NCI-H2081 (cell line): ENCODE results near the gene OSBPL5.

ENCODE experiments used
- DNase-seq, 2 experiments: peaks; one replicate each; lab custom pipeline; 2025; lab: John Stamatoyannopoulos, UW

OSBPL5 gene

GRCh38 chr11:3163241-3163981 is 1.7 kb downstream of the OSBPL5 start:
- DNase-seq = no peak

- no peak for DNase-seq
These were observed 2.5 kb downstream of the OSBPL5 start for GRCh38 chr11:3162410-3163240.

- DNase-seq = no peak
These were observed 3.2 kb downstream of the OSBPL5 start for GRCh38 chr11:3161720-3162409.

- DNase-seq = no peak
These were observed 3.8 kb downstream of the OSBPL5 start for GRCh38 chr11:3161309-3161708.

GRCh38 chr11:3160252-3161031 is 4.7 kb downstream of the OSBPL5 start:
- peak; percentile 18 to 48 for DNase-seq

- DNase-seq = no peak
These were observed 5.6 kb downstream of the OSBPL5 start for GRCh38 chr11:3159296-3160190.

- DNase-seq = no peak
These were observed 6.3 kb downstream of the OSBPL5 start for GRCh38 chr11:3158821-3159220.

GRCh38 chr11:3158131-3158591 is 6.9 kb downstream of the OSBPL5 start:
- DNase-seq = no peak

- DNase-seq = no peak
These were observed 7.6 kb downstream of the OSBPL5 start for GRCh38 chr11:3157381-3158130.

GRCh38 chr11:3156661-3157311 is 8.3 kb downstream of the OSBPL5 start:
- no peak for DNase-seq

GRCh38 chr11:3156282-3156660 is 8.8 kb downstream of the OSBPL5 start:
- DNase-seq = no peak

GRCh38 chr11:3155691-3156258 is 9.3 kb downstream of the OSBPL5 start:
- no peak for DNase-seq

- DNase-seq = no peak
These were observed 9.9 kb downstream of the OSBPL5 start for GRCh38 chr11:3155216-3155615.

GRCh38 chr11:3154001-3154599 is 11.0 kb downstream of the OSBPL5 start:
- no peak for DNase-seq

- DNase-seq = no peak
These were observed 11.7 kb downstream of the OSBPL5 start for GRCh38 chr11:3153291-3153861.

GRCh38 chr11:3152471-3153110 is 12.5 kb downstream of the OSBPL5 start:
- no peak for DNase-seq

GRCh38 chr11:3150726-3151125 is 14.4 kb downstream of the OSBPL5 start:
- no peak for DNase-seq

GRCh38 chr11:3149852-3150188 is 15.3 kb downstream of the OSBPL5 start:
- DNase-seq = no peak
